HEK293T (cell line): Measurements from ENCODE around the gene NPAS3.

Experiments
- CTCF ChIA-PET: fragments of 350-600 bp; formaldehyde crosslinking; extraction: SDS; loops from one replicate; lab custom pipeline; 2021; ENCODE audit warnings: antibody characterized with exemption, inconsistent platforms; lab: Yijun Ruan, JAX
- POLR2A ChIA-PET: fragments of 350-600 bp; formaldehyde crosslinking; extraction: SDS; loops from one replicate; lab custom pipeline; 2020; ENCODE audit warnings: antibody characterized with exemption, inconsistent platforms; lab: Yijun Ruan, JAX
- DNase-seq: peaks from one replicate; pipeline ENCODE4 v3.0.0; 2012; ENCODE audit warnings: mixed read lengths; ENCODE audit errors: extremely low spot score
- ARNT ChIP-seq: fragments of 450-650 bp; IDR thresholded peaks from 2 replicates; pipeline ENCODE4 v1.6.1; 2017; ENCODE audit warnings: mild to moderate bottlenecking
- BHLHE40 ChIP-seq: fragments of 450-650 bp; IDR thresholded peaks from 2 replicates; pipeline ENCODE4 v1.6.1; 2016; ENCODE audit warnings: mild to moderate bottlenecking, moderate library complexity, borderline replicate concordance
- CTBP1 ChIP-seq: fragments of 450-650 bp; IDR thresholded peaks from 2 replicates; pipeline ENCODE4 v1.6.1; 2016; ENCODE audit warnings: borderline replicate concordance
- ELF4 ChIP-seq: fragments of 450-650 bp; IDR thresholded peaks from 2 replicates; pipeline ENCODE4 v1.6.1; 2017; ENCODE audit warnings: antibody characterized with exemption
- FOXA1 ChIP-seq: fragments of 450-650 bp; IDR thresholded peaks from 2 replicates; pipeline ENCODE4 v1.6.1; 2016; ENCODE audit warnings: mild to moderate bottlenecking
- FOXK2 ChIP-seq: fragments of 450-650 bp; IDR thresholded peaks from 2 replicates; pipeline ENCODE4 v1.6.1; 2016; ENCODE audit warnings: mild to moderate bottlenecking
- FOXM1 ChIP-seq: fragments of 450-650 bp; IDR thresholded peaks from 2 replicates; pipeline ENCODE4 v1.6.1; 2017; ENCODE audit warnings: mild to moderate bottlenecking, borderline replicate concordance
- HDGF ChIP-seq: fragments of 450-650 bp; IDR thresholded peaks from 2 replicates; pipeline ENCODE4 v1.6.1; 2017; ENCODE audit warnings: antibody characterized with exemption, borderline replicate concordance
- L3MBTL2 ChIP-seq: fragments of 450-650 bp; conservative IDR thresholded peaks from 2 replicates; pipeline ENCODE4 v1.6.1; 2016; ENCODE audit warnings: mild to moderate bottlenecking
- LEF1 ChIP-seq: fragments of 450-650 bp; IDR thresholded peaks from 2 replicates; pipeline ENCODE4 v1.6.1; 2017; ENCODE audit warnings: mild to moderate bottlenecking, borderline replicate concordance
- NFRKB ChIP-seq: fragments of 450-650 bp; IDR thresholded peaks from 2 replicates; pipeline ENCODE4 v1.6.1; 2016; ENCODE audit warnings: mild to moderate bottlenecking, moderate library complexity
- SP1 ChIP-seq: fragments of 450-650 bp; IDR thresholded peaks from 2 replicates; pipeline ENCODE4 v1.6.1; 2017
- SUZ12 ChIP-seq: fragments of 450-650 bp; IDR thresholded peaks from 2 replicates; pipeline ENCODE4 v1.6.1; 2016; ENCODE audit warnings: mild to moderate bottlenecking
- TARDBP ChIP-seq: fragments of 450-650 bp; IDR thresholded peaks from 2 replicates; pipeline ENCODE4 v1.6.1; 2016
- ZNF384 ChIP-seq: fragments of 450-650 bp; IDR thresholded peaks from 2 replicates; pipeline ENCODE4 v1.6.1; 2016
- TF ChIP-seq, protein P1 (sequence below): fragments of 450-650 bp; IDR thresholded peaks from 2 replicates; pipeline ENCODE4 v1.6.1; 2016

Gene NPAS3

DNA sequence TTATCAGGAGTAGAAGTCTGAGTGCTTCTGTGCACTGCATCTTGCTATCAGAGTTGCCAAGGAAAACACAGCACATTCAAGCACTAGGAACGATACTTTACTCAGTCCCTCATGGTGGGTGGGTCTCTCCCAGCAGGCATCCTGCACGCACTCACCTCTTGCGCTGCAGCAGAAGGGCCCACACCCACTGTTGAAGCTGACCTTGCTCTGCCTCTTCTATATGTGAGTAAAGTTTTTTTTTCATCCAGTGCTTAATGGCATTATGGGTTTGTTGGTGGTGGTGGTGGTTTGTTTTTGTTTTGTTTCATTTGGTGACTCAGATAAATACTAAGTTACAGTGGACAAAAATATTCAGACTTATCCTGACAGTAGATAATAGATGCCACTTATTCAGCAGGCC is 663.7 kb downstream of the NPAS3 start:
- POLR2A ChIA-PET, result no interaction called here
- TF ChIP-seq BHLHE40, result no peak
- no peak for TF ChIP-seq HDGF
- TF ChIP-seq L3MBTL2, result no peak
- no peak for TF ChIP-seq TARDBP
- TF ChIP-seq ZNF384, result no peak
- no peak for TF ChIP-seq FOXM1
- DNase-seq, result no peak
- CTCF ChIA-PET, result no interaction called here

DNA sequence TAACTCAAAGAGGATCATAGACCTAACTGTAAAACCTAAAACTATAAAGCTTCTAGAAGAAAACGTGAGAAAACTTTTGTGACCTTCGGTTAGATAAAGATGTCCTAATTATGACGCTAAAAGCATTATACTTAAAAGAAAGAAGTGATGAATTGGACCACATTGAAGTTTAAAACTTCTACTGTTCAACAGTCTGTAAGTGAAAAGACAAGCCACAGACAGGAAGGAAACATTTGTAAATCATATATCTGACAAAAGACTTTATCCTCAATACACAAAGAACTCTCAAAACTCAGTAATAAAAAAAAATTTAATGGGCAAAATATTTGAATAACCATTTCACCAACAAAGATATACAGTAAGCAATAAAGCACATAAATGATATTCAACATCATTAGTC is 667.9 kb downstream of the NPAS3 start:
- ChIA-PET POLR2A (no interaction called here), CTCF (no interaction called here)
- TF ChIP-seq L3MBTL2 (no peak), SP1 (no peak), FOXM1 (no peak), TARDBP (no peak), ZNF384 (no peak), NFRKB (no peak), FOXK2 (no peak), ARNT (no peak), FOXA1 (no peak), SUZ12 (no peak), HDGF (no peak), CTBP1 (no peak), ELF4 (no peak)
- TF ChIP-seq, protein P1, sequence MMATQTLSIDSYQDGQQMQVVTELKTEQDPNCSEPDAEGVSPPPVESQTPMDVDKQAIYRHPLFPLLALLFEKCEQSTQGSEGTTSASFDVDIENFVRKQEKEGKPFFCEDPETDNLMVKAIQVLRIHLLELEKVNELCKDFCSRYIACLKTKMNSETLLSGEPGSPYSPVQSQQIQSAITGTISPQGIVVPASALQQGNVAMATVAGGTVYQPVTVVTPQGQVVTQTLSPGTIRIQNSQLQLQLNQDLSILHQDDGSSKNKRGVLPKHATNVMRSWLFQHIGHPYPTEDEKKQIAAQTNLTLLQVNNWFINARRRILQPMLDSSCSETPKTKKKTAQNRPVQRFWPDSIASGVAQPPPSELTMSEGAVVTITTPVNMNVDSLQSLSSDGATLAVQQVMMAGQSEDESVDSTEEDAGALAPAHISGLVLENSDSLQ, result no peak
- DNase-seq, result no peak

DNA sequence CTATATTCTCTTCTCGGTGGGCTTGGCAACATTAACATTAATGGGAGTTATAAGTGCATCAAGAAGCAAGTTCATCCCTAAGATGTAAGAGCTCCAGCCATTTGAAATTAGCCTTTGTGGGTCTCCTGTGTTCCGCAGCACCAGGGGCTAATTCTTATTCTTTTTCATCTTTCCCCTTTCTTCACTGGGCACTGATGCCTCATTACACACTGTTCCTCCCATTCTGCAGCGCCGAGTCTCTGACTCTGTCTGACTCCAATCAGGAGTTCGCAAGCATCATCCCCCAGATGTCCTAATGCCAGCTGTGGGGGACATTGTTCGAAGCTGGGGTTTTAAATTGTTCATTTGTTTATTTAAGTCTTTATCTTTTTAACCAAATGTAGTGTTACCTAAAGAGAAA is 670.9 kb downstream of the NPAS3 start:
- POLR2A ChIA-PET, result no interaction called here
- no peak for DNase-seq

DNA sequence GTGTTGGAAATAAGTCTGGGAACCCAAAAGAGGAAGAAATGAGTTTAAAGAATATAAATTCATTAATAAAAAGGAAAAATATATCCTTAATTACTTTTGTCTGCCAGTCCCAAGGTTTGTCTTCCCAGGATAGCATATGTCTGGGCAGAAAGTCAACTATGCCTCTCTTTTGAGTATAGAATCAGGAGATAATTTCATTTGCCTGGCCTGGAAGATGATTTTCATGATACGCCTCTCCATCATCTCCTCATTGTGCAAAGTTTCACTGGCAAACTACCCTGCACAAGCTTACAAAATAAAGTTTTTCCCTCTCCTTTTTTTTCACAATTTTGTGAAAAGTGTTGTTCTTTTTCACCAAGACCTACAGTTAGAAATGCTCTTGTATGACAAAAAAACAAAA is 671.4 kb downstream of the NPAS3 start:
- ChIA-PET CTCF (no interaction called here), POLR2A (no interaction called here)
- TF ChIP-seq ARNT (no peak), HDGF (no peak), FOXK2 (no peak), SUZ12 (no peak), ELF4 (no peak), NFRKB (no peak), FOXA1 (no peak), FOXM1 (no peak), L3MBTL2 (no peak), SP1 (no peak), LEF1 (no peak), TARDBP (no peak)
- TF ChIP-seq, protein P1, result no peak
- DNase-seq, result no peak

More for the DNA sequence above, 670.9 kb downstream of the NPAS3 start:
- TF ChIP-seq BHLHE40 (no peak), NFRKB (no peak), LEF1 (no peak), TARDBP (no peak), ARNT (no peak), CTBP1 (no peak), FOXK2 (no peak), ELF4 (no peak), HDGF (no peak), SP1 (no peak), ZNF384 (no peak), SUZ12 (no peak), FOXM1 (no peak)
- TF ChIP-seq, protein P1, result no peak
- CTCF ChIA-PET, result no interaction called here

DNA sequence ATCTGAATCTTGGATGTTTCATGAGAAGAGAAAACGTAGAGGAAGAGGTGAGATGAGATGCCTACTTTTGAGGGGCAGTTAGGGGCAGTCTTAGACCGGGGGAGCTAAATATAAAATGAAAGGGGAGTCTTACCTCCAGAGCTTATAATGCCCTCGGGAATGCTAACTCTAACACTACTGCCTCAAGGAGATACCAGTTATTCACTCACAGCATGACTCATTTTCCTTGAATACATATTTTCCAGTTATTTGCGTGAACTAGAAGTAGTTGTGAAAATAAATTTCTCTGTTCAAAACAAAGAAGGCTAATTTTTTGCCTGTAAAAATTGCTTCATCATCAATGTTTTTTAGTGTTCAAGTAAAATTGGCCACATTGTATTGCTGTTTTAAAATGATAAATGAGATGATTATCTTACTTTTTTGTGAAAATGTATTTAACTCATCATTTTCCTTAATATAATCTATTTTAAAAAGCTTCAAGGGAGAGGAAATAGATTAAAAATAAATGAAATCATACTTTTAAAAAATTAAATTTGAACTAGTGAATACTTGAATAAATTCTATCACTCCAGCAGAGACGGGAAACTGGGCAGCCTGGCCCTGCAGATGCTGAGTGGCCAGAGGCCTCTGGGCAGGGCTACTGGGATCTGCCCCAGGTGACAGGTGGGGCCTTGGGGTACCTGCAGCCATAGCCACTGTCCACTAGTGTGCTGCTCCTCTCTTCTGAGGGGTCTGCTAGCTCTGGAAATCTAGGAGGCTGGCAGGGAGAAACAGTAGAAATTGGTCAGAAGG is 672.9 kb downstream of the NPAS3 start:
- CTCF ChIA-PET, result no interaction called here
- TF ChIP-seq BHLHE40, result no peak
- TF ChIP-seq HDGF, result no peak
- no peak for TF ChIP-seq SP1
- no peak for TF ChIP-seq ELF4
- TF ChIP-seq FOXA1, result no peak
- no peak for TF ChIP-seq ZNF384
- POLR2A ChIA-PET, result no interaction called here
- no peak for DNase-seq

DNA sequence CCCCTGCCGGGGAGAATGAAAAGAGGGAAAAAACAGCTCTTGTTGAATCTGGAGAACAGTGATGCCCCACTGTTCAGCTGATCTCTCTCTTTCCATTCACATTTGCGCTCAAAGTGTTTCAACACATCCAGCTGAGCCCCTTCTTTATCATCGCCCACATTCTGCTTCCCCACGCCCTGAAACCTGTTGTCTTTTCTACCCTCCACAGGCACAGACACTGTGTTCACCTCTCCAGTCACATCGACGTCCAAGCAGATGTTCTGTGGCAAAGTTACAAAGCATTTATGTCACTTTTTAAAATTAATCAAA is 673.5 kb downstream of the NPAS3 start:
- DNase-seq, result no peak
- ChIA-PET POLR2A (no interaction called here), CTCF (no interaction called here)
- TF ChIP-seq TARDBP (no peak), ELF4 (no peak), L3MBTL2 (no peak), BHLHE40 (no peak), SP1 (no peak), FOXA1 (no peak), NFRKB (no peak), HDGF (no peak)
- TF ChIP-seq, protein P1, result no peak
